SKM-1 (cell line): ENCODE measurements around the gene TENM4.
"Not testable (repeated sequence)": the region's sequence is repeated elsewhere in the genome, so short reads cannot be mapped to it uniquely, and the experiment has no call there.

Experiments
- DNase-seq: peaks from one replicate; lab custom pipeline; 2025; ENCODE audit not compliant: unreplicated experiment; lab: John Stamatoyannopoulos, UW

The TENM4 gene

GRCh38 chr11:78633516-78634310, 807.1 kb downstream of the TENM4 start:
- no peak for DNase-seq

- DNase-seq, result no peak
Observed at GRCh38 chr11:78630561-78631303, 810.1 kb downstream of the TENM4 start.

DNA sequence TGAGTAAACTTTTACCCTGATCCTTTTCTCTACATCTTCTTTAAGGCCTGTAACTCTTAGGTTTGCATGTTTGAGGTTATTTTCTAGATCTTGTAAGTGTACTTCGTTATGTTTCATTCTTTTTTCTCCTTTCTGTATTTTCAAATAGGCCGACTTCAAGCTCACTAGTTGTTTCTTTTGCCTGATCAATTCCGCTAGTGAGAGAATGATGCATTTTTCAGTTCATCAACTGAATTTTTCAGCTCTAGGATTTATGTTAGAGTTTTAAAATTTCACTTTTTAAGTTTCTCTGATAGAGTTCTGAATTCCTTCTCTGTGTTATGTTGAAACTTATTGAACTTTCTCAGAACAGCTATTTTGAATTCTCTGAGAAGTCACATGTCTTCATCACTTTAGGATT, 810.7 kb downstream of the TENM4 start:
- no peak for DNase-seq

DNA sequence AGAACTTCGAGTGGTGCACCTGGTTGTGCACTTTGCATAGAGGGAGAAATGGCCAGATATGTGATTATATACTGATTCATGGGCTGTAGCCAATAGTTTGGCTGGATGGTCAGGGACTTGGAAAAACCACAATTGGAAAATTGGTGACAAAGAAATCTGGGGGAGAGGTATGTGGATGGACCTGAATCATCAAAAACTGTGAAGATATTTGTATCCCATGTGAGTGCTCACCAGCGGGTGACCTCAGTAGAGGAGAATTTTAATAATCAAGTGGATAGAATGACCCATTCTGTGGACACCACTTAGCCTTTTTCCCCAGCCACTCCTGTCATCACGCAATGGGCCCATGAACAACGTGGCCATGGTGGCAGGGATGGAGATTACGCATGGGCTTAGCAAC, 818.2 kb downstream of the TENM4 start:
- DNase-seq, result no peak

- DNase-seq, result no peak
Observed at GRCh38 chr11:78620159-78620558, 820.7 kb downstream of the TENM4 start.

DNA sequence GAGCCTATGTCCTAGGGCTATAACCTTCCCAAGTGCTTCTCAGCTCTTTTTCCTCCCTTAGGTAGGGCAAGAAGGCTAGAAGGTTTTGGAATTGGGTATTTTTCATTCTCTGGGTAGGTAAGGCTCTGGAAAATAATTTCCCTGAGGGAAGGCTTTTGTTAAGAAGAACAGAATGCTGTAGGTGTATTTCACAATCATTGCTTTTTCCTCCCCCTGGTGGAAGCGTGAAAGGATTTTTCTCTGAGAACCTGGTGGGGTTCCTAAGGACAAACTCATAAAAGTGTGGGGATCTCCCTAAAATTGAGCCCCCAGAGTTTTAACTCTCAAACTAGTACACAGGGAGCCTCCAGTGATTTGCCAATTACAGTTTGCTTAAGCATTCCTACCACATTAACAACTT, 825.1 kb downstream of the TENM4 start:
- no peak for DNase-seq

DNA sequence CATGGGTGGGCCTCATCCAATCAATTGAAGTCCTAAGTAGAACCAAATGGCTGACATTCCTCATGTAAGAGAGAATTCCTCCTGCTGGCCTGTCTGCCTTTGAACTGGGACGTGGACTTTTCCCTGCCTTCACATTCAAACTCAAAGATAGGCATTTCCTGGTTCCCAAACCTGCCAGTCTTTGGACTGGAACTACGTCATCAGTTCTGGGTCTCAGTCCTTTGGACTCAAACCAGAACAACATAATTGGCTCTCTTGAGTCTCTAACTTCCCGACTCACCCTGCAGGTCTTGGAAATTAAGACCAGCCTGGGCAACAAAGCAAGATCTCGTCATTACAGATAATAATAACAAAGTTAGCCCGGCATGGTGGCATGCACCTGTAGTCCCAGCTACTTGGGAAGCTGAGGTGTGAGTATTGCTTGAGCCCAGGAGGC, 827.4 kb downstream of the TENM4 start:
- no peak for DNase-seq

GRCh38 chr11:78612721-78613377, 828.0 kb downstream of the TENM4 start:
- no peak for DNase-seq

GRCh38 chr11:78609321-78609720, 831.5 kb downstream of the TENM4 start:
- DNase-seq, result not testable (repeated sequence)

- no peak for DNase-seq
Observed at GRCh38 chr11:78607696-78608095, 833.1 kb downstream of the TENM4 start.

DNA sequence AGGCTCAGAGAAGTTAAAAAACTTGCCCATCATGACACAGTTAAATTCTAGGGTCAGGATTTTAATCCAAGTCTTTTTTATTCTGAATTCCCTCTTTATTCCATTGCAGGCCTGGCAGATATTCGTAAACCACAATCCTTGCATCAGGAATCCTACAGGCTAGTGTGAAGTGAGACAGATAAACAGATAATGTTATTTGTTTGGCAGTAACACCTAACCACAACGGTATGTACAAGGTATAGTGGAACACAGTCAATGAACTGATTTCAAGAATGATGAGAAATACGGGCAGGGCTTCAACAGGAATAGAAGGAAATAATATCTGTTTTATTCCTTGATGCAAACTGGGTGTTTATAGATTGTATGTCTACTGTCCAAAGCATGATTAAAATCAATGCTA, 834.2 kb downstream of the TENM4 start:
- no peak for DNase-seq

- no peak for DNase-seq
Observed at GRCh38 chr11:78605296-78605695, 835.5 kb downstream of the TENM4 start.

- DNase-seq, result no peak
Observed at GRCh38 chr11:78603792-78604191, 837.0 kb downstream of the TENM4 start.
